WTC11 (cell line): Measurements from ENCODE around the gene SUDS3. TPM values are rescaled to one million over a fixed set of nuclear protein-coding genes. Genes with fewer than 3 reads are reported as not detected.

ENCODE experiments used
- ATAC-seq: fragments of 200-7000 bp; cut with Tn5 transposase; 2 replicates; pipeline ENCODE4 v1.10.0; 2021; ENCODE audit warnings: mild to moderate bottlenecking, moderate library complexity
- CTCF ChIA-PET: fragments of 300-600 bp; sonication (Branson Sonifier 250); formaldehyde crosslinking; loops from one replicate; lab custom pipeline; 2021; ENCODE audit warnings: antibody characterized with exemption; lab: Charles Lee
- POLR2A ChIA-PET: fragments of 350-600 bp; sonication (Branson Sonifier 250); formaldehyde crosslinking; loops from one replicate; lab custom pipeline; 2021; ENCODE audit warnings: antibody characterized with exemption; lab: Charles Lee
- DNase-seq: peaks from one replicate; pipeline ENCODE4 v3.0.0; 2021; ENCODE audit warnings: low spot score
- H3K27ac Mint-ChIP-seq: 2 replicates; pipeline ENCODE4 v1.8.0; 2021; ENCODE audit warnings: mixed read lengths
- H3K27me3 Mint-ChIP-seq: 2 replicates; pipeline ENCODE4 v1.8.0; 2021; ENCODE audit warnings: low read depth, mild to moderate bottlenecking, moderate library complexity, mixed read lengths
- H3K36me3 Mint-ChIP-seq: 2 replicates; pipeline ENCODE4 v1.8.0; 2021; ENCODE audit warnings: mixed read lengths
- H3K4me1 Mint-ChIP-seq: 2 replicates; pipeline ENCODE4 v1.8.0; 2022; ENCODE audit warnings: mixed read lengths
- H3K4me3 Mint-ChIP-seq: 2 replicates; pipeline ENCODE4 v1.8.0; 2021; ENCODE audit warnings: mild to moderate bottlenecking, moderate library complexity, mixed read lengths
- H3K9me3 Mint-ChIP-seq: 2 replicates; pipeline ENCODE4 v1.8.0; 2021; ENCODE audit warnings: mixed read lengths
- AFF4 ChIP-seq: sonication (generic); formaldehyde crosslinking; IDR thresholded peaks from 2 replicates; pipeline ENCODE4 v1.8.1; 2023; ENCODE audit warnings: mild to moderate bottlenecking, missing genetic modification reagents, borderline replicate concordance
- ATF1 ChIP-seq: sonication (generic); formaldehyde crosslinking; IDR thresholded peaks from 2 replicates; pipeline ENCODE4 v1.8.1; 2023; ENCODE audit warnings: mild to moderate bottlenecking, moderate library complexity, missing genetic modification reagents
- CREB1 ChIP-seq: sonication (generic); formaldehyde crosslinking; IDR thresholded peaks from 2 replicates; pipeline ENCODE4 v1.8.0; 2023; ENCODE audit warnings: mild to moderate bottlenecking, missing genetic modification reagents
- EMX1 ChIP-seq: fragments of 250-450 bp; sonication (Bioruptor Pico); IDR thresholded peaks from 2 replicates; pipeline ENCODE4 v1.8.0; 2021; ENCODE audit warnings: mild to moderate bottlenecking
- ERG ChIP-seq: fragments of 250-450 bp; sonication (Bioruptor Pico); IDR thresholded peaks from 2 replicates; pipeline ENCODE4 v1.8.0; 2021; ENCODE audit warnings: mild to moderate bottlenecking
- FOXJ3 ChIP-seq: sonication (generic); formaldehyde crosslinking; IDR thresholded peaks from 2 replicates; pipeline ENCODE4 v1.9.0; 2021; ENCODE audit warnings: missing genetic modification reagents, mild to moderate bottlenecking, borderline replicate concordance
- JUN ChIP-seq: sonication (generic); formaldehyde crosslinking; IDR thresholded peaks from 2 replicates; pipeline ENCODE4 v1.8.0; 2023; ENCODE audit warnings: mild to moderate bottlenecking, missing genetic modification reagents
- PRRX2 ChIP-seq: fragments of 250-450 bp; sonication (Bioruptor Pico); IDR thresholded peaks from 2 replicates; pipeline ENCODE4 v1.8.0; 2021; ENCODE audit warnings: mild to moderate bottlenecking
- STAT6 ChIP-seq: sonication (generic); formaldehyde crosslinking; conservative IDR thresholded peaks from 2 replicates; pipeline ENCODE4 v1.8.1; 2023; ENCODE audit warnings: mild to moderate bottlenecking, low read depth, missing genetic modification reagents, moderate library complexity
- TEAD4 ChIP-seq: sonication (generic); formaldehyde crosslinking; IDR thresholded peaks from 2 replicates; pipeline ENCODE4 v1.8.0; 2022; ENCODE audit warnings: mild to moderate bottlenecking, missing genetic modification reagents
- USF1 ChIP-seq: sonication (generic); formaldehyde crosslinking; IDR thresholded peaks from 2 replicates; pipeline ENCODE4 v1.8.0; 2022; ENCODE audit warnings: mild to moderate bottlenecking, missing genetic modification reagents
- USF2 ChIP-seq: sonication (generic); formaldehyde crosslinking; IDR thresholded peaks from 2 replicates; pipeline ENCODE4 v1.8.1; 2023; ENCODE audit warnings: mild to moderate bottlenecking, missing genetic modification reagents, moderate library complexity
- ZBTB21 ChIP-seq: sonication (generic); formaldehyde crosslinking; IDR thresholded peaks from 2 replicates; pipeline ENCODE4 v1.8.1; 2023; ENCODE audit warnings: mild to moderate bottlenecking, missing genetic modification reagents, borderline replicate concordance
- ZMAT4 ChIP-seq: fragments of 250-450 bp; sonication (Bioruptor Pico); IDR thresholded peaks from 2 replicates; pipeline ENCODE4 v1.9.0; 2021; ENCODE audit warnings: mild to moderate bottlenecking
- ZNF219 ChIP-seq: sonication (generic); formaldehyde crosslinking; IDR thresholded peaks from 2 replicates; pipeline ENCODE4 v1.8.0; 2023; ENCODE audit warnings: missing genetic modification reagents, mild to moderate bottlenecking, borderline replicate concordance
- ZNF423 ChIP-seq: fragments of 250-450 bp; sonication (Bioruptor Pico); IDR thresholded peaks from 2 replicates; pipeline ENCODE4 v2.1.2; 2022; ENCODE audit warnings: mild to moderate bottlenecking, moderate library complexity
- ZNF425 ChIP-seq: fragments of 250-450 bp; sonication (Bioruptor Pico); conservative IDR thresholded peaks from 2 replicates; pipeline ENCODE4 v1.9.0; 2021; ENCODE audit warnings: mild to moderate bottlenecking
- total RNA-seq: library from RNA; stranded (reverse); gene quantifications from 3 replicates; pipeline ENCODE4 v1.2.3, GENCODE V29; 2021

The SUDS3 gene
- total RNA-seq, 1 experiment from 2014 or later = 63.9 TPM

- TF ChIP-seq STAT6 (CRISPR knock-in tag) = no peak
- TF ChIP-seq ZNF423 (CRISPR knock-in tag) = no peak
- no peak for TF ChIP-seq ZNF425 (CRISPR knock-in tag)
- TF ChIP-seq JUN (CRISPR knock-in tag) = no peak
- TF ChIP-seq ERG = no peak
- TF ChIP-seq PRRX2 (CRISPR knock-in tag) = no peak
- no peak for TF ChIP-seq ZBTB21
- TF ChIP-seq ATF1 (CRISPR knock-in tag) = no peak
- TF ChIP-seq ZMAT4 = no peak
- no peak for TF ChIP-seq FOXJ3 (CRISPR knock-in tag)
Observed at GRCh38 chr12:118358008-118358359, 18.4 kb upstream of the SUDS3 start (continued).

GRCh38 chr12:118358612-118359540 lies 17.5 kb upstream of the SUDS3 start:
- ChIA-PET POLR2A (interaction anchor here (0.5 kb wide), 1 partner anchor 70 kb away, joined by 7 read pairs; no protein-coding TSS in a partner anchor), CTCF (interaction anchor here (0.5 to 1.5 kb wide), 5 partner anchors 14 to 466 kb away, joined by 3 to 9 read pairs (median 3); partner anchors contain the start of gene SUDS3)
- H3K9me3 Mint-ChIP-seq = peaks cover 21% of the 10 kb centered on the region
- H3K27ac Mint-ChIP-seq = peak overlapping the region; percentile 57
- no peak for DNase-seq
- H3K4me3 Mint-ChIP-seq = no peak overlapping the region
- peaks cover 10% of the 10 kb centered on the region for H3K36me3 Mint-ChIP-seq
- TF ChIP-seq ZNF219 (CRISPR knock-in tag) = no peak
- no peak for TF ChIP-seq TEAD4 (CRISPR knock-in tag)
- no peak for TF ChIP-seq USF1 (CRISPR knock-in tag)
- peaks cover 14% of the 10 kb centered on the region for H3K4me1 Mint-ChIP-seq
- no peak for ATAC-seq
- no peaks in the 10 kb centered on the region for H3K27me3 Mint-ChIP-seq

GRCh38 chr12:118359541-118359915 lies 16.8 kb upstream of the SUDS3 start:
- H3K27ac Mint-ChIP-seq = peak overlapping the region; percentile 53; the same call in 1 of the 2 replicates
- H3K36me3 Mint-ChIP-seq = peaks cover 7% of the 10 kb centered on the region; the same call in 1 of the 2 replicates
- ATAC-seq (no peak), DNase-seq (no peak)
- H3K27me3 Mint-ChIP-seq = no peaks in the 10 kb centered on the region
- H3K9me3 Mint-ChIP-seq = peaks cover 14% of the 10 kb centered on the region
- peaks cover 14% of the 10 kb centered on the region for H3K4me1 Mint-ChIP-seq
- ChIA-PET POLR2A (interaction anchor here (0.5 kb wide), 1 partner anchor 71 kb away, joined by 7 read pairs; no protein-coding TSS in a partner anchor), CTCF (interaction anchor here (1.5 kb wide), 1 partner anchor 17 kb away, joined by 9 read pairs; the partner anchor contains the start of gene SUDS3)
- H3K4me3 Mint-ChIP-seq = no peak overlapping the region
- TF ChIP-seq EMX1 (CRISPR knock-in tag) (no peak), CREB1 (CRISPR knock-in tag) (no peak), USF2 (no peak), AFF4 (CRISPR knock-in tag) (no peak), USF1 (CRISPR knock-in tag) (no peak)
